ENCODE data around the gene SPDYE3.
"Not testable (repeated sequence)": the region's sequence is repeated elsewhere in the genome, so short reads cannot be mapped to it uniquely, and the experiment has no call there.

The SPDYE3 gene, protein sequence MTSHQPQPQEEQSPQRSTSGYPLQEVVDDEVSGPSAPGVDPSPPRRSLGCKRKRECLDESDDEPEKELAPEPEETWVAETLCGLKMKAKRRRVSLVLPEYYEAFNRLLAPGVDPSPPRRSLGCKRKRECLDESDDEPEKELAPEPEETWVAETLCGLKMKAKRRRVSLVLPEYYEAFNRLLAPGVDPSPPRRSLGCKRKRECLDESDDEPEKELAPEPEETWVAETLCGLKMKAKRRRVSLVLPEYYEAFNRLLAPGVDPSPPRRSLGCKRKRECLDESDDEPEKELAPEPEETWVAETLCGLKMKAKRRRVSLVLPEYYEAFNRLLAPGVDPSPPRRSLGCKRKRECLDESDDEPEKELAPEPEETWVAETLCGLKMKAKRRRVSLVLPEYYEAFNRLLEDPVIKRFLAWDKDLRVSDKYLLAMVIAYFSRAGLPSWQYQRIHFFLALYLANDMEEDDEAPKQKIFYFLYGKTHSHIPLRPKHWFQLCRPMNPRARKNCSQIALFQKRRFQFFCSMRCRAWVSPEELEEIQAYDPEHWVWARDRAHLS

DNA sequence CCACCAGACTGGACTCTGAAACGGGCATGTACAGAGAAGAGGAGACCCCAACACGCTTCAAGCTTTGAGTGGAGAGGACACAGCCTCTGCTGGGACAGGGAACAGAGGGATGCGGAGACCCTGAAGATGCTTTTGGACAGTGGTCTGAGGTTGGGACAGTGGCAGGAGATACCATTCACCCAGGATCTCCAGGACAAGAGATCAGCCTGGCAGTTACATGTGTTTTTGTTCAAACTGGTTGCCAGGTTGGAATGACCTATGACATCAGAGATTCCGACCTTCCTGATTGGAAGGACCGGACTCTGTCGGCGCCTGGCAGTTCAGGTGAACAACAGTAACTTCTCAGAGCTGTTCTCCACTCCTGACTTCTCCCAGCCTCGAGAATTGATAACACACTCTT lies at the start of gene SPDYE3:
Gene SPDYE3 (plus strand): TSS at position 301 of the 400 bp plus-strand sequence. CDS start 184 bp downstream, outside the sequence.
- DNase-seq (ENCODE audit: low read depth in 2 of 2, low spot score in 1 of 2), result not testable (repeated sequence)

DNA sequence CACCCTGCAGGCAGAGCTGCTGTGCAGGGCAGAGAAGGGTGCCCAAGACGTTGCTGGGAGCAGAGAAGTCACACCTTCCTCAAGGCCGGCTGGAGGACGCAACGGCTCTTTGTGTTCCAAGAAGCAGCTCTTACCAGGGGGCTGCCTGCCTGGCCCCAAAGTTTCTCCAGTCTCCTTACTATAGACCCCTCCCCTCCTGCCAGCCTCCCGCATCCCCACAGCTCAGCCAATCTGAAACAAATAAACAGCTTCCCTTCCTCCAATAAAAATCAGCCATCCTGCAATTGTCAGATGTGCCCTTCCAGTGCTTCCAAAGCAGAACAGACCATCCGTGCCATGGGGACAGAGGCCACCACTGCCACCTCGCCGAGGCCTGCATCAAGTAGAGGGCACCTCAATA lies 47.5 kb upstream of the SPDYE3 start:
- DNase-seq (ENCODE audit: low read depth in 2 of 2, low spot score in 1 of 2), result not testable (repeated sequence)

DNA sequence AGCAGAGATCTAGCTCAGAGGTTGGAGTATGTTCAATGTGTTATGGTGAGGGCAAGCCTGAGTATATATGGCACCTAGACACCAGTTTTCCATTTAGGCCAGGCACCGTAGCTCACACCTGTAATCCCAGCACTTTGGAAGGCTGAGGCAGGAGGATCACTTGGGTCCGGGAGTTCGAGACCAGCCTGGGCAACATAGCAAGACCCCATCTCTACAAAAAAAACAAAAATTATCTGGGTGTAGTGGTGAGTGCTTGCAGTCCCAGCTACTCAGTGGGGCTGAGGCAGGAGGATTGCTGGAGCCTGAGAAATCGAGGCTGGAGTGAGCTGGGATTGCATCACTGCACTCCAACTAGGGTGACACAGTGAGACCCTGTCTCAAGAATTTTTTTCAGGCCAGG lies 44.6 kb upstream of the SPDYE3 start:
- DNase-seq (ENCODE audit: low read depth in 2 of 2, low spot score in 1 of 2), result not testable (repeated sequence)

DNA sequence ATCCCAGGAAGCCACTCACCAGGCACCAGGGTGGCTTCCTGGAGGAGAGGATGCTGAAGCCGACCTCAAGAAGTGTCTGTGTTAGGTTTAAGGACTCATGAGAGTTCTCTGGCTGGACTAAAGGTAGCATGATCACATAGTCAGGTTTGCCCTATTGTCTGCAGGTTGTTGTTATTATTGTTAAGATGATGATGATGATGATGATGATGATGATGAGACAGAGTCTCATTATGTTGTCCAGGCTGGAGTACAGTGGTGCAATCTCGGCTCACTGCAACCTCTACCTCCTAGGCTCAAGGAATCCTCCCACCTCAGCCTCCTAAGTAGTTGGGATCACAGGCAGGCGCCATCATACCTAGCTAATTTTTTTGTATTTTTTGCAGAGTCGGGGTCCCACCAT lies 43.3 kb upstream of the SPDYE3 start:
- not testable (repeated sequence) for DNase-seq (ENCODE audit: low read depth in 2 of 2, low spot score in 1 of 2)

DNA sequence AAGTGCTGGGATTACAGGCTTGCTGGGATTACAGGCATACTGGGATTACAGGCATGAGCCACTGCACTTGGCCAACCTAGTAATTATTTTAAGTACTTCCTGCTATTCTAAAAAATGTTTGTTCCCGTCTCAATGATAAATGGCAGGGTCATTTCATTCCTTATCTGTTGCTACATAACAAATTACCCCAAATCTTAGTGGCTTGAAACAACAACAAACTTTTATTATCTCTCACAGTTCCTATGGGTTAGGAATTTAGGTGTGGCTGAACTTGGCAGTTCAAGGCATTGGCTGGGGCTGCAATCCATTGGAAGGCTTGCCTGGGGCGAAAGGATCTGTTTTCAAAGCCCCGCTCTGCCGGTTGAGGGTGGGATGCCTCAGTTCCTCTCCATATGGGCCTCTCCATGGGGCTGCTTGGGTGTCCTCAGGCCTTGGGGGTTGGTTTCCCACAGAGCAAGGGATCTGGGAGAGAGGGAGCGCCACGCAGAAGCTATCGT lies 42.8 kb upstream of the SPDYE3 start:
- not testable (repeated sequence) for DNase-seq (ENCODE audit: low read depth in 2 of 2, low spot score in 1 of 2)

DNA sequence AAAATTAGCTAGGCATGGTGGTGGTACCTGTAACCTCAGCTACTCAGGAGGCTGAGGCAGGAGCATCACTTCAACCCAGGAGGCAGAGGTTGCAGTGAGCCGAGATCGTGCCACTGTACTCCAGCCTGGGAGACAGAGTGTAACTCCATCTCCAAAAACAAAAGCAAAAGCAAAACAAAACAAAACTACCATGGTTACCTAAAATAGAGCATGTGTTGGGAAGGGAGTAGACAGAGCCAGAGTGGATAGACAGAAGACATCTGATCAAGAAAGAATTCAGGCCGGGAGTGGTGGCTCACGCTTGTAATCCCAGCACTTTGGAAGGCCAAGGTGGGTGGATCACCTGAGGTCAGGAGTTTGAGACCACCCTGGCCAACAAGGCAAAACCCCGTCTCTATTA lies 41.7 kb upstream of the SPDYE3 start:
- DNase-seq (ENCODE audit: low read depth in 2 of 2, low spot score in 1 of 2), result not testable (repeated sequence)

DNA sequence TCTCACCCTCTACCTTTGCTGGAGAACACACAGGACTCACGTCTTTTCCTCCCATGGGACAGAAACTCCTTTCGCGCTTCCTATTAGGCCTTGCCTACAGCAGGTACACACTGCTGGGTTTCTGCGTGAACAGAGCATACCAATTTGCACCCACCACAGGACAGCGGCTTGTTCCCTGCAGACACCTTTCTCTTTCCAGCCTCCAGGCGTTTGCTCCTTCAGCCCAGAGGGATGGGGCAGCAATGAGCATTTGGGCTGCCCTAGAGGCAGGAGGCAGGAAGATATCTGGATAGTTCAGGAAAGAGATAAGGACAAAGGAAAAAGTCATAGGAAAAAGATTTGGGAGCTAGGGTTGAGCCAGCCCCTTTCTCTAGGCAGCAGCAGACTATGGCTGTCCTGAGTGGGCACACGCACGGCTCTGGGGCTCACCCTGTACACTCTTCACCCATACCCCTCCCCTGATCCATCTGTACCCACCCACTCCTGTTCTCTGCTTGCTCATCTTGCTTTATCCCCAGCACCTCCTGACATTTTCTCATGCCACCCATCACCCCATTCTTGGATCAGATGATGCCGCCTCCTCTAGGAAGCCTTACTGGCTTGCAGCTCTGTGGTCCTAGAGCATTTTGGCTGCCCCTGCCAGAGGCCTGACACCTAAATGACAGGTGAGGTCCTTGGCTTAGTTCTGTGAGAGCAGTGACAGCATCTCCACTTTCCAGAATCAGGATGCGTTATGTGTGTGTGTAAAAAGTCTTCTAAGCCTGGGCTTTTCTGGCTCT lies 40.7 kb upstream of the SPDYE3 start:
- DNase-seq (ENCODE audit: low read depth in 2 of 2, low spot score in 1 of 2), result no peak

DNA sequence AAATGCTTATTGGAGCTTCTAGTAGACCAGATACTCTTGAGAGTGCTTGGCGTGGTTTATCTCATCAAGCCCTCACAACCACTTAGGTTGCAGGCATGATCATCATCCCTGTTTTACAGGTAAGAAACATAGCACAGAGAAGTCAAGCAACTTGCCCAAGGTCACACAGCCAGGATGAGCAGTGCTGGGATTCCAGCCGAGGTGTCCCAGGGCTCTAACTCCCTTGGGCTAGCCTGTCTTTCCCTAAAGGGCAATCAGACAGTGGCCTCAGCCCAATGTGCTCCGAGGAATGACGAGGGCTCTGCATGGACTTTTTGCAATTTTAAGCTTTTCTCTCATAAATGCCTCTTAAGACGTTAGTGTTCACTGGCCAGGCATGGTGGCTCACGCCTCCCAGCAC lies 39.9 kb upstream of the SPDYE3 start:
- no peak for DNase-seq (ENCODE audit: low read depth in 2 of 2, low spot score in 1 of 2)

DNA sequence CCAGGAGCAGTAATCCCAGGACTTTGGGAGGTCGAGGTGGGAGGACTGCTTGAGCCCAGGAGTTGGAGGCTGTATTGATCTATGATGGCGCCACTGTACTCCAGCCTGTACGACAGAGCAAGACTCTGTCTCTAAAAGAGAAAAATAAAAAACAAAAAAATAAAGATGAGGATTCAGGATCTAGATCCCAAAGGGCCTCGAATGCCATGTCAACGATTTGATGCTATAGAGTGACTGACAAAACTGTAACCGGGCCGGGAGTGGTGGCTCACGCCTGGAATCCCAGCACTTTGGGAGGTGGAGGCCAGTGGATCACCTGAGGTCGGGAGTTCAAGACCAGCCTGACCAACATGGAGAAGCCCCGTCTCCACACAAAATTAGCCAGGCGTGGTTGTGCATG lies 38.6 kb upstream of the SPDYE3 start:
- DNase-seq (ENCODE audit: low read depth in 2 of 2, low spot score in 1 of 2), result not testable (repeated sequence)

DNA sequence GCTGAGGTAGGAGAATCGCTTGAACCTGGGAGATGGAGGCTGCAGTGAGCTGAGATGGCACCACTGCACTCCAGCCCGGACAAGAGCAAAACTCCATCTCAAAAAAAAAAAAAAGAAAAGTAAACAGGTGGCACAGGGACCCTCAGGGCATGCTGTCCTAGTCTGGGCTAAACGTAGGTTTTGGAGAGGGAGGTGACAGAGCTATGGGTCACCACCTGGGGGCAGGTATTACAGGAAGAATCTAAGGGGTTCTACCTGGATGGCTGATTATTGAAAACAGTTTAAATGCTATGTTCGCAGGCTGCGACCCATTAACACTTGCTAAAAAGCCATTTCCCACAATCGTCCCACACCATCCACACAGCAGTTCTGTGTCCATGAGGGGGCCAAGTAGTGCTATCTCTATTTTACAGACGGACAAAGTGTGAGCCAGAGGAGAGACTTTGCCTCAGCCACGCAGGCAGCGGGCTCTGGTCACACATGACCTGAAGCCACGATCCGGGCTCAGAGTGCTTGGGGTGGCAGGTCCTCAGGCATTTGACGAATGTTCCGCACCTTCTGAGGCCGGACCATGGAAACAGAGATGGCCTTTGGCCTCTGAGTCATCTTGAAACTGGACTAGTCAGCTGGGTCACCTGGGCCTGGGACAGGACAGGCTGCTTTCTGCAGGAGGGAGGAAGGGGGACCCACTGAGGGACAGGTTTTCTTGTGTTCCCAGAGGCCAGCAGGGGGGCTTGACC lies 38.0 kb upstream of the SPDYE3 start:
- DNase-seq (ENCODE audit: low read depth in 2 of 2, low spot score in 1 of 2), result not testable (repeated sequence)

DNA sequence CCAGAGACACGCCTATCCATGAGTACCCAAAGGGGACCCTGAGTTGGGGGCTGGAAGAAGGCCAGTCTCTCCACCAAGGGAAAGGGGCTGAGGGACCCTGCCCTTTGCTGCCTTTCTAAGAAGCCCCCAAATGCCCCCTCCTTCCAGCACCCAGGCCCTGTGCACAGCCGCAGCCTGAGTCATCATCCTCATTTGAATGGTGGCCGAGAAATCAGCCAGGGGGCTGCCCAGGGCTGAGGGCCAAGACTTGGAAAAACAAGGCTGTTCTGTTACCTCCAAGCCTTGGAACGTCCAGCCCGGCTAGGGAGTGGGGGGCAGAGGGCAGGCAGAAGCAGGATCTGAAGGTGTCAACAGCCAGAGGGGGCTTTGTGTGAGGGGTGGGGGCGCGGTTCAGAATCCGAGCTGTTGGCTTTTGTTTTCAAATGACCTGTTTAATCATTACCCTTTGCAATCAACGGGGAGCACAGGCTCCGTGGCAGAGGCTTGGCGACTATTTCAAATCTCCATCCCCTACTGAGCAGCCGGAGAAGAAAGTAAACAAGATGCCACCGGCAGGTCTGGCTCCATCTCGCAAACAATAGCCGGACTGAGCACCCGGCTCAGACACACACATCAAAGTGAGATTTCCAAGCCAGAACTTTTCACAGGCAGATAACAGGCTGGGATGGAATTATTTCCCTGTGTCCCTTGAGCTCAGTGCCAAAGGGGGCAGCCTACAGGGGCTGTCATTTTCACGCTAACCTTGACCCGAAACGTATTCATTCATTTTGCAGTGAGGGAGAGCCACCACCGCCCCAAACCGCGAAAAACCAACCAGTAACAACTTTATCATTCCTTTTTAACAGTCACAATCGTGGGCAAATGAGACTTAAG lies 37.2 kb upstream of the SPDYE3 start:
- not testable (repeated sequence) for DNase-seq (ENCODE audit: low read depth in 2 of 2, low spot score in 1 of 2)

DNA sequence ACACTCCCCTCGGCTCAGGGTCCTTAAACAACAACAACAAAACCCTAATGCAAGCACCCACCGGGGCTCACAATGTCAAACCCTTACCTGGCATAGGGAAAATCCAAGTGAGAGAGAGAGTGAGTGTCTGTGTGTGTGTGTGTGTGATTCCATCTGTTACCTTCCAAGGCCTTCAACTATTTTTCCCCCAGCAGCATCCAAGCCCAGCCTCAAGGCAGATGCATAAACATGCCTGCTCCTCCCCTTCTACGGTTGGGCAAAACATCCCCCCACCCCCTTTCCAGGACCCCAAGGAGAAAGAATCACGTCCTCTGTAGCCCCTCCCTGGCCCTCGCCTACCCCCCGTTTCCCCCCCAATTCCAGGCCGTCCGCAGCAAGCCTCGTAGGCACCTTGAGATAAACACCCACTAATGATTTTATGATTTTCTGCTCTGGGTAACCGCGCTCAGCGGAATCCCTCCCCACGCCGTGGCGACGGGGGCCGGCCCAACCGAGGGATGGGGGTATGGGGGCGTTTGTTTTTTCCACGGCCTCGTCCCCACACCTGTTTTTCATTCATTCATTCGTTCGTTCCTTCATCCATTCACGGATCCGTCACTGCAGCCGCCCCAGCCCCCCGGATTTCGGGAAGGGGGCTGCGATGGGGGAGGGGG lies 36.4 kb upstream of the SPDYE3 start:
- DNase-seq (ENCODE audit: low read depth in 2 of 2, low spot score in 1 of 2), result not testable (repeated sequence)

DNA sequence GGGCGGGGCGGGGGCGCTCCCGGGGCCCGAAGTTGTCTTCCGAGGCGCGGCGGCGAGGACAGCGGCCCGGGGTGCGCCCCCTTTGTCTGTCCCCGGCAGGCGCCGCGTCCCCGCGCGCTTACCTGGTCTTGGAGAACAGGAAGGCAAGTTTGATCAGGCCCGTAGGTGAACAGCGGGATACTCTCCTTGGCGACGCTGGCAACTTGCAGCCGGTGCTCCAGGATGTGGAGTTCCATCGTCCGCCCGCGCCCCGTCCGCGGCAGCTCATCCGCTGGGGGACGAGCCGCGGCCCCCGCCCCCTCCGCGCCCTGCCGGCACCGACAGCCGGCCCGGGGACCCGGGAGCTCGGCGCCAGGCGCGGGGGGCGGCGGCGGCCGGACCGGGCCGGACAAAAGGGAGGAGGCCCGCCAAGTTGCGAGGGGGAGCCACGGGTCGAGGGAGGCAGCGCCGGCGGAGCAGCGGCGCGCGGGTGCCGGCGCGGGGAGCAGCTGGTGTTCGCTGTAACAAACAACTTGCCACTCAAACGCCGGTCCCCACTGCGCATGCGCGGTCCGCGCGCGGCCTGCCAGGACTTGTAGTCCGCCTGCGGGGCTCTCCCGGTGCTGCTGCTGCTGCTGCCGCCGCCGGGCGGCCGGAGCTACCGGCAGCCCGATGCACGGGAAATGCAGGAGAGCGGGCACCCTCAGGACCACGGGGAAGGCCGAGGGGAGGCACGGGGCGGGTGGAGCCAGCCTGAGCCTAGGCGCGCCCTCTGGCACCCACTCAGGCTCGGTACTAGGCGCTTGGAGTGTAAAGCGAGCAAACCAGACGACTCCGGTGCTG lies 35.6 kb upstream of the SPDYE3 start:
- DNase-seq (ENCODE audit: low read depth in 2 of 2, low spot score in 1 of 2), result peak; percentile 98

DNA sequence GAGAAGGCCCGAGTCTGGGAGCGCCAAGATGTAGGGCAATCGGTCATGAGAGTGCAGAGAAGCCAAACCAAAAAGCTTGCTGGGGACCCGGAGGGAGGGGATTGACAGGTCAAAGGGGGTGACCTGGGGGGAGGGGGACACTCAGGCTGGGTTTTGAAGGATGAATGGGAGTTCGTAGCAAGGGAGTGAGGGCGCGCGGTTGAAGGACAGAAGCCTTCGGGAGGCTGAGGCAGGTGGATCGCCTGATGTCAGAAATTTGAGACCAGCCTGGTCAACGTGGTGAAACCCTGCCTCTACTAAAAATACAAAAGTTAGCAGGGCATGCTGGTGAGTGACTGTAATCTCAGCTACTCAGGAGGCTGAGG lies 35.0 kb upstream of the SPDYE3 start:
- DNase-seq (ENCODE audit: low read depth in 2 of 2, low spot score in 1 of 2), result not testable (repeated sequence)

DNA sequence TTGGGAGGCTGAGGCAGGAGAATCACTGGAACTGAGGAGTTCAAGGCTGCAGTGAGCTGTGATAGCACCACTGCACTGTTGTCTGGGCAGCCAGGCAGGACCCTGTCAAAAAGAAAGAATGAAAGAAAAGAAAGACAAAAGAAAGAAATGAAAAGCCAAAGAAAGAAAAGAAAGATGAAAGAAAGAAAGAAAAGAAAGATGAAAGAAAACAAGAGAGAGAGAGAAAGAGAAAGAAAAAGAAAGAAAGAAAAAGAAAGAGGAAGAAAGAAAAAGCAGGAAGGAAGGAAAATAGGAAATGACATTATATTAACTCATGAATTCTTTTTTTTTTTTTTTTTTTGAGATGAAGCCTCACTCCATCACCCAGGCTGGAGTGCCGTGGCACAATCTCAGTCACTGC lies 32.4 kb upstream of the SPDYE3 start:
- no peak for DNase-seq (ENCODE audit: low read depth in 2 of 2, low spot score in 1 of 2)

DNA sequence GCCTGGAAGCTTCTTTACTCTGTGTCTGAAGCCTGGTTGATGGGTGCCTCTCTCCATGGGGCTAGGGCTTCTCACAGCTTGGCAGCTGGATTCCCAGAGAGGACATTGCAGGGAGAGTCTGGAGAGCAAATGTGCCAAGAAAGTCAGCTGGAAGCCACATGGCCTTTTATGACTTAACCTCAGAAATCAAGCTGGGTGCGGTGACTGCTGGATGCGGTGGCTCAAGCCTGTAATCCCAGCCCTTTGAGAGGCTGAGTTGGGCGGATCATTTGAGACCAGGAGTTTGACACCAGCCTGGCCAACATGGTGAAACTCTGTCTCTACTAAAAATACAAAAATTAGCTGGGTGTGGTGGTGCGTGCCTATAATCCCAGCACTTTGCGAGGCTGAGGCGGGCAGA lies 31.4 kb upstream of the SPDYE3 start:
- not testable (repeated sequence) for DNase-seq (ENCODE audit: low read depth in 2 of 2, low spot score in 1 of 2)

DNA sequence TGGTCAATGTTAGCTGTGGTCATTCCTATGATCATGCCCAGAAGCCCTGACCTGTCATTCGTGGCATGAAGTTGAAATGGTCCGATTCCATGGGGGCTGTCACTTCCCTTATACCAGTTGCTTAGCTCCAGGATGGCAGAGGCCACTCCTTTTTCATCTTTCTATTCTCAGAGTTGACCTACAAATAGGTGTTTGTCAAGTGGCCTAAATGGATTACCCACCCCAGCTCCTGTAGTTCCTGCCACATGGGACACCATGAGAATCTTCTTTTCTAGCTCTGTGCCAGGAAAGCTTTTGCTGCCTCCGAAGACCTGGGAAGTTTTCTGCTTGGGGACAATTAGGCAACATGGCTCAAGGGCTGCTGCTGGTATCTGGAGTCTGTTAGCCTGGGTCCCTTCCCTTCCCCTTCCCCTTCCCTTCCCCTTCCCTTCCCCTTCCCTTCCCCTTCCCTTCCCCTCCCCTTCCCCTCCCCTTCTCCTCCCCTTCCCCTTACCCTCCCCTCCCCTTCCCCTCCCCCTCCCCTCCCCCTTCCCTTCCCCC lies 25.4 kb upstream of the SPDYE3 start:
- not testable (repeated sequence) for DNase-seq (ENCODE audit: low read depth in 2 of 2, low spot score in 1 of 2)

DNA sequence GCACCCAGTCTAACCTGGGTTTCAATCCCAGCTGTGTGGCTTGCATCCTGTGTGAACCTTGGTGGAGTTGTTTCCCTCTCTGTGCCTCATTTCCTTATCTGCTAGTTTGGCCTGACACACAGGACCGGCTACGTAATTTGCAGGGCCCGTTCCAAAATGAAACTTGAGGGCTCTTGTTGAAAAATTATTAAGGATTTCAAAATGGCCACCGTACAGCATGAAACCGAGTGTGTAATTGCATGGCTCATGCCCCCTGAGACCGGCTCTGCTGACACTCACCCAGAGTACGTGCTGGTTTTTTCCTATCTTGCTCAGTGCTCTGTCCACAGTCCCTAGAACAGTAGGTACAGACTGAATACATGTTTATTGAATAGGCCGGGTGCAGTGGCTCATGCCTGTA lies 24.4 kb upstream of the SPDYE3 start:
- not testable (repeated sequence) for DNase-seq (ENCODE audit: low read depth in 2 of 2, low spot score in 1 of 2)
